Stimulated activated CD4-positive, alpha-beta T cell treated with anti-CD3 and anti-CD28 coated beads, Interleukin-2, amount 100 ng/mL, for 24 hours (primary cell): Measurements from ENCODE around the gene KTN1.

Experiments used
- DNase-seq, 2 donors: peaks; one replicate each; pipeline ENCODE4 v3.0.0-alpha.2; 2020

Gene KTN1

DNA sequence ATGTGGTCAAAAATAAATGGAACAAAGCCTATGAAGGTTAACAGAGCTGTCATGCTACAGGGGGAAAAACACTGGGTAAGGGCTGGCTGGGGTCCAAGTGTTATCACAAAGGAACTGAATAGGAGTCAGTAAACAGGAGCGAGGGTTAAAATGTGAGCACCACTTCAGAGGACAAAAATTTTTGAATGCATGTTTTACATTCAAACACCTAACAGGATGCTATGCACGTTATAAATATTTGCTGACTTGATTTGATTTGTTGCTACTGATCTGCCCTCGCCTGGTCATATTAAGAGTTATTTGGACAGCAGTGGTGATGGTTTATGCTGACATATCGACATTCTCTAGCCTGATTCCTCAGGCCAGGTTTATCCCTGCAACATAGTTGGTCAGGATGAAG, 7.4 kb upstream of the KTN1 start:
- DNase-seq: no peak

- DNase-seq: no peak
These were observed 5.0 kb upstream of the KTN1 start for GRCh38 chr14:55574988-55575387.

GRCh38 chr14:55577229-55577628, 2.8 kb upstream of the KTN1 start:
- DNase-seq: no peak

DNA sequence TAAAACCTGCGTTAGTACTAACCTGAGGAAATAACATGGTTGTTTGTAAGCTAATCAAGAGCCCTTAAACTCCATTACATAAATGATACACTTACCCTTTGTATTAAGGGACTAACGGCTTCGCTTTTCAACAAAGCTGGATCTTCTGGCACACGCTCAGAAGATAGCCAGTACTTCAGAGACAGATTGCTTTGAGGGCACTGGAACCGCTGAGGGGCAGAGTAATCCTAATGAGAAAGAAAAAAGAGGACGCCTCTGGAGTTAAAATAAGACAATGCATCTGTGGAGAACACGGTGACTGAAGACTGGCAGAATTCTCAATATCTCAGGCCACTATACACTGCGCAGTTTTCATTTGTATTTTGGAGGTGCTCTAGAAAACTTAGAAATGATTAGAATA, 1.5 kb upstream of the KTN1 start:
- DNase-seq: no peak

GRCh38 chr14:55580470-55581341, 699 bp downstream of the KTN1 start:
- DNase-seq: peak; percentile 56 to 59

DNA sequence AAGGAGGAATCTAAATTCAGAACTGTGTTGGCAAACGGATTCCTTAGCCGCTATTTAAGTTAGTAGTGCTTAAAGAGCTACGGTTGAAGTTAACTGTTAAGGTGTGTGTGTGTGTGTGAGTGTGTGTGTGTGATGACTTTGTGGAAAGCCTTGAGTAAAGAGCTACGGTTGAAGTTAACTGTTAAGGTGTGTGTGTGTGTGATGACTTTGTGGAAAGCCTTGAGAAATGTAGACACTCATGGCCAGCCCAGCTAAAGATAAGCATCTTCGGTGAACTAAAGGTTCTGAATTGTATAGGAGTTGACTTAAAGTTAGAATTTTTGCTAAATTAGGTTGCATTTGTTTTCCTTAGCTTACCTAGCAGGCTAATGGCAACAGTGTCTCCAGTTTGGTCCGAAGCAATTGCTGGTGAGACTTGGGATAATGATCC, 1.4 kb downstream of the KTN1 start:
- peak in 1 of 2 donors; percentile 5 for DNase-seq

DNA sequence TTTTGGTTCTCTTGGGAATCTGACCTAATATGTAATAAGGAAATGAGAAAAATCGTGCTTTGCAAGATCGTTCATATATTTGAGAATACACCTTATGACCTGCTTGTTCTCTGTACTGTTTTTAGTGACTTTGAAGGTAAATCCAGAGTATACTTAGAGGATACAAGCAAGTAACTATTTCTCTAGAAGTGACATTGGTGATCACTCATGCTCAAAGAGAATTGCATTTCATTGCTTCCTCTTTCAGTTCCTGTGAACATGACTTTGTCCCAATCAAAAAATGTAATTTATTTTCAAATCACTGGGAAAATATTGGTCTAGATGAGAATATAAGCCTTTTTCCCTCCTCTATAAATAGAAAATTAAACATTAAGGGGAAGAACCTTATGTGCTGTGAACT, 2.7 kb downstream of the KTN1 start:
- DNase-seq: no peak

GRCh38 chr14:55583942-55584468, 4.0 kb downstream of the KTN1 start:
- DNase-seq: no peak

DNA sequence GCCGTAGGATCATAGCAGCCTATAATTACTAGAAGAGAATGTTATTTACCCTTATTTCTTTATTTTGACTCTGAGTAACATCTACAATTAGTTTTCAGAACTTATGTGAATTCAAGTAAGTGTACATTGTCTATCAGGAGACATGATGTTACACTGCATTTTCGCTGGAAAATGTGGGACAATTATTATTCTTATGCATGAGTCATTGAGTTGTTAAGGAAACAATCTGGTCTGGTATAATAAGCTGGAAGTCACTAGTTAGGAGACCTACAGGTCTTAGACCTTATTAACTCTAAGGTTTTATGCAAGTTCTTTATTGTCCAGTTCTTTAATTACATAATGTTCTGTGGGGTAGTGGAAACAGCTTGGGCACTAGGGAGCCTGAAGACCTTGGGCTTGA, 5.8 kb downstream of the KTN1 start:
- no peak for DNase-seq

DNA sequence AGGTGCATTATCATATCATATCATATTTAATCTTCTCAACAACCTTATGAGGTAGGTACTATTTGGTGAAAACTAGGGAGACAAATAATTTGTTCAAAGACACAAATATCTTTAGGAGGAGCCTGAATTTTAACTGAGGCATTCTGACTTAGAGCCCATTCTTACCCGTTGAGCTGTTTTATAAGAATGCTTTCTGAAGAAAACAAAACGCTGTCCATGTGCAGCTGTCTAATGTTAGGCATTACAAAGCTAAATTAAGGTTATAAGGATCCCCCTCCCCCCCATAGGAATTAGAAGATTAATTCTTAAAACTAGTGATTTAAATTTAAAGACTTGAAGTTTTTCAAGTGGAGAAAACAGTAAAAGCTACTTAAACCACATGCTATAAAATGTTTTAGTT, 6.4 kb downstream of the KTN1 start:
- DNase-seq: no peak

DNA sequence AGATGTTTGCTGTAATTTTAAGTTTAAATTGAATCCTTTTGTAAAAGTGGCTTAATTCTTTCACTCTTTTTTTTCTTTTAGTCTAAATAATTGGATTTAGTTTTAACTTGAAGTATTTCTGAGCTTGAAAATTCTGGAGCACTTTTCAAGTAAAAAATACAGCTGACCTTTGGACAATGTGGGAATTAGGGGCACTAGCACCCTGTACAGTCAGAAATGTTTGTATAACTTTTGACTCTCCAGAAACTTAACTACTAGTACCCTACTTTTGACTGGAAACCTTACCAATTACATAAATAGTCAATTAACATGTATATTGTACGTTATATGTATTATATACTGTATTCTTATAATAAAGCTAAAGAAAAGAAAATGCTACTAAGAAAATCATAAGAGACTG, 7.8 kb downstream of the KTN1 start:
- DNase-seq: no peak

DNA sequence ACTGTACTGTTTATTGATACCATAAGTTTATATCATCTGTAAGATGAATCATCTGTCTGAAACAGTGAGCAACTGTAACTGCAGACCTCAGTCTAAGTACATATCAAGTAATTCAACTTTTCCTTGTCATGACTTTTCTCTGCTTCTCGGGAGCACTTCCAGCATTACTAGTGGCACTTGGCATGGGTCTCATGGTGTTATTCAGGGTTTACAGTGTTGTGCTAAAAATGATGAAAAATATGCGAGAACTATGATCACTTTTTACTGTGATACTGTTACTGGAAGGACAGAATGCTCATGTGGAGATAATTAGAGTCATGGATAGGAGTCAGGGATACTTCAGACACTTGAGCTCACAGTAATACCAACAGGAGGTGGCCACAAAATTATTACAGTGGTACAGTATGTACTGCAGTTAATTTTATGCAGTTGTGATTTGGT, 8.3 kb downstream of the KTN1 start:
- DNase-seq: no peak

DNA sequence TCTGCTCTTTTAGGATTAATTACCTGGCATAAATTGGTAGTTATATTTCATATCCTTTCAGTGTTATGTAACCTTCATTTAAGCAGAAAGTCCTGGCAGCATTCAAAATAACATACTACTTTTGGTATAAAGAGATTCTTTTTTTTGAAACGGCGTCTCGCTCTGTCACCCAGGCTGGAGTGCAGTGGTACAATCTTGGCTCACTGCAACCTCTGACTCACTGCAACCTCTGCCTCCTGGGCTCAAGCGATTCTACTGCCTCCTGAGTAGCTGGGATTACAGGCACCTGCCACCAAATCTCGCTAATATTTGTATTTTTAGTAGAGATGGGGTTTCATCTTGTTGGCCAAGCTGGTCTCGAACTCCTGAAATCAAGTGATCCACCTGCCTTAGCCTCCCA, 9.2 kb downstream of the KTN1 start:
- no peak for DNase-seq

DNA sequence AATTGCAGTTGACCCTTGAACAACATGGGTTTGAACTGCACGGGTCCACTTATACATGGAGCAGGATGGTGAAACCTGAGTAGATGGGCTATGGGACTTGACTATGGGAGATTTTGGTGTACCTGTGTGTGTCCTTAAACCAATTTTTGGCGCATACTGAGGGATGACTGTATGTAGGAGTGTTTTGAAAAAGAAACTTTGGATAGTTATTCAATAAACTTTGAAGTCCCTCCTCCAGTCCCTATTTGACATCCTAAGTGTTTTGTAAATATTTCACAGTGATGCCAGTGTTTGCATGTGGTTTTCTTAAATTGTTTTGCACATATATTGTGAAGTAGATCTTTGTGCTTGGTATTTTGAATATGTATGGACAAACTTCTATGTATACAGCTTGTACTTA, 12.4 kb downstream of the KTN1 start:
- DNase-seq: no peak

- DNase-seq: no peak
These were observed 13.7 kb downstream of the KTN1 start for GRCh38 chr14:55593698-55594097.

- no peak for DNase-seq
These were observed 19.4 kb downstream of the KTN1 start for GRCh38 chr14:55599250-55599879.

DNA sequence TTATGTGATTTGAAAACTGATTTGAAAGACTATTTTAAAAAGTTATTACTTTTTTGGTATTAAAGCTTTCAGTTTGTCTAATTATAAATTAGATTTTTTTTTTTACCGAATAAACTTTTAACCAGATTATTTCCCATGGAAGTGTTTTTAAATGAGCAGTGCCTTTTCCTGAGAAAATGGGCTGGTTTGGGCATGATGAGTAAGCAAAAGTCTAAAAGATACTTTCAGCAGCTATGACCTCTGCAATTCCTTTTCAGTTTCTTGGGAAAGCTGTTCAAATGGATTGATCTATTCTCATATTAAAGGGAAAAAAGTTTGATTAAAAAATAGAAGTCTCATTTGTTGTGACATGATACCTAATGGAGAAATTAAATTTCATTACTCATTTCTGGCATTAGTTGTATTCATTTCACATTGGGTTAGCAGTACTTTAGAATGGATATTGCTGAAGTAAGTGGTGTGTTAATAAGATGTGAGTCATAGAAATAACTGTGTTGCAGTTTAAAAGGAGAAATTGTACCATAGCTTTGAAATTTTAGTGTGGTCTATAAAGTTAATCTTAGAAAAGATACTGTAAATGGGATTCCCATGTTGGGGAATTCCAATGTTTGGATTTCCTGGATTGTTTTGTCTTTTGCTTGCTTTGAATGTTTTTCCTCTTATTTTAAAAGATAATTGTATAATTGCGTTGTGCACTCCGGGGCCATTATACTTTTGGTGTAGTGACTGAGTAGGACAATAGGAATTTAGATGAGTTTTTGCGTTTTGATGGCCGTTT, 21.0 kb downstream of the KTN1 start:
- DNase-seq: no peak

GRCh38 chr14:55603401-55603953, 23.5 kb downstream of the KTN1 start:
- DNase-seq: no peak

DNA sequence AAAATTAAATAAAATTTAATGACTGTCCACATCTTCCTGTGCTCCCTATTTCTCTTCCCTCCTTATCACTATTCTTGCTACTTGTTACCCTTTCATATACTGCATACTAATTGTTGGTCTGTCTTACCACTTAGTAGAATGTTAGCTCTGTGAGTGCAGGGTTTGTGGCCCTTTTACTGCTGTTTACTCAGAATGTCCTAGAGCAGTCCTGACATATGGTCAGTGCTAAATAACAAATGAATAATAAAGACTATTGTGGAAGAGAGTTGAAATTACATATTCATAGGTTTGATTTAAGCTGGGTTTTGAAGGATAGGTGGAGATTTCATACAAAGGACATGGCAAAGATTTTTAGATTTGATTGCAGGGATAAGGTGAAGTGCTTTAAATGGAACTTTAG, 24.5 kb downstream of the KTN1 start:
- DNase-seq: no peak

- no peak for DNase-seq
These were observed 25.0 kb downstream of the KTN1 start for GRCh38 chr14:55604900-55605418.

DNA sequence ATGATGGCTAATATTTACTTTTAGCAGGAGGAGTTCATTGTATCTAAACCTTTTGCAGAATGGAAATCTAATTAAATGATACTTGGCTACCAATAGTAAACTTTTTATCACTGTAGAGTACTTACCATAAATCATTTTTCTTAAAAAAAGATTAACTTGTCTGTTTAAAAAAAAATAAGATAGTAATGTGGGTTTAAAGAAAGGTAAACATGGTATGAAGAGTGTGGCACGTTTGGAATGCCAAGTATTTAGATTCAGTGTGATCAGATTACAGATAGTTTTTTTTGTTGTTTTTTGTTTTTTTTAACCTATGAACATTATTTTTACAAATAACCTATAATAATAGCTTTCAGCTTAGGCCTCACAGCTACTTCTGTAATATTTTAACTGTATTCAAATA, 25.8 kb downstream of the KTN1 start:
- no peak for DNase-seq

DNA sequence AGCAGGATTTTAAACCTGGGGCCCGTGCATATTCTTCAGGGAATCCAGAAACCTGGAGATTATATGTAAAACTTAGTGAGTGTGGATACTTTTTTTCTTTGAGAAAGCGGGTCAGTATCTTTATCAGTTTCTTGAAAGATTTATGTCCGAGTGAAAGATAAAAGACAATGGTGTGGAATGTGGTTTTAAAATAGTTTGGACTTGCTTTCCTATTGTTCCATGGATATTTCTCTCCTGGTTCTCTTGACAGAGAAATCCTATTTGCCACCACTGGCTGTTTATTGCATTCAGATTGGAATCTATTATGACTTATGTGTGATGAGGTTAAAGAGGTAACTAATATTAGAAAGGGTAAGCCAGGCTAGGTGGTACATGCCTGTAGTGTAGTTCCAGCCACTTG, 27.4 kb downstream of the KTN1 start:
- no peak for DNase-seq

GRCh38 chr14:55609681-55610080, 29.7 kb downstream of the KTN1 start:
- no peak for DNase-seq
